SK-N-SH treated with all-trans-retinoic acid at 6 μM for 48 hours (cell line): ENCODE measurements around the gene CALN1.

Experiments
- RARB ChIP-seq: fragments of 250-450 bp; sonication (Bioruptor Pico); IDR thresholded peaks from 2 replicates; pipeline ENCODE4 v1.8.0; 2021; ENCODE audit warnings: mild to moderate bottlenecking, moderate library complexity
- ZFP3 ChIP-seq: fragments of 250-450 bp; sonication (Bioruptor Pico); IDR thresholded peaks from 2 replicates; pipeline ENCODE4 v1.5.0; 2020; ENCODE audit warnings: mild to moderate bottlenecking, moderate library complexity

GRCh38 chr7:72321081-72321480 lies 91.1 kb downstream of the CALN1 start:
- TF ChIP-seq RARB (CRISPR knock-in tag), result no peak
- no peak for TF ChIP-seq ZFP3 (CRISPR knock-in tag)
